Measurements from ENCODE around the gene OR52H1. TPM values are rescaled to one million over a fixed set of nuclear protein-coding genes. Genes with fewer than 3 reads are reported as not detected.

Gene OR52H1
- total RNA-seq, 2 donors from 2014 or later: 0.25 to 0.27 TPM

DNA sequence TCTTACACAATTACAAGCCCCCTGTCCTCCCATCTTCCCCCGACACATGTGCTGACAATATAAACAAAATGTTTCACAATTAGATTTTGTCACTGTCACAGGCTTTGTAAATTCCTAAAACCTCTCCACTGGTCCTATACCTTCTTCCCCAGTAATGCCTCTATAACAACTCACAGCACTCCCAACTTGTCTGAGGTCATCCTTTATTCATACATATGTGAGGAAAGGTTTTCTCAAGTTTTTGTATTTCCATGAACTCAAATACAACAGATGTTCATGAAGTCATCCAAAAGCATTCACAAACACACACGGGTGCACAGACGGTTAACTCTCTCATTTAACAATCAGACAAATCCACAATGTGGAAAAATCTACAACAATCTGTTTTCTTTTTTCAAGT lies 1.9 kb downstream of the OR52H1 start:
- DNase-seq (no peak), ATAC-seq (no peak)
- intact Hi-C loops (cut with DNase I, micrococcal nuclease): no loop called here

DNA sequence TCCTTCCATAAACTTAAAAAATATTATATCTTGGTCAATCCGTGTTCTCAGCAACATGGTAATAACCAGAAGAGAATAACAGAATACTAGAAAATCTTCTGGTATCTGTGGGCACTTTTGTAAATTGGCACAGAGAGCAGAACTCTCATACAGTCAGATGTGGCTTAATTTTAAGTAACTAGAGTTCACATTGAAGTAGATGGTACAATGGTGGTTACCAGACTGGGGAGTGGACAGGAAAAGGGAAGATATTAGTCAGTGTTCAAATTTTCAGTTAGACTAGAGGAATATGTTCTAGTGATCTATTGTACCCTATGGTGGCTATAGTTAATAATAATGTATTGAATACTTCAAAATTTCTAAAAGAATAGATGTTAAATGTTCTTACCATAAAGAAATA lies 6.9 kb downstream of the OR52H1 start:
- DNase-seq (no peak), ATAC-seq (no peak)
- intact Hi-C loops (cut with DNase I, micrococcal nuclease): no loop called here

DNA sequence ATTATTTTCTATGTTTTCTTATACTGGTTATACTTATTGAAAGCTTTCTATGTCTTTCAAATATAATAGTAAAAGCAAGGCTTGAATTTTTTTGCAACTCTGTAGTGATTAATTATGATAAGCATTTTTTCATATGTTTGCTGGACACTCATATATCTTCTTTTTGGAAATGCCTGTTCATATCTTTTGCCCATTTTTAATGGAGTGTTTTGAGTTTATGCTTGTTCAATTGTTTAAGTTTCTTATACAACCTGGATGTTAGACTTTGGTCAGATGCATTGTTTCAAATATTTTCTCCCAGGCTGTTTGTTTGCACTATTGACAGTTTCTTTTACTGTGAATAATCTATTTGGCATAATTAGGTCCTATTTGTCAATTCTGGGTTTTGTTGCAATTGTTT lies 11.9 kb downstream of the OR52H1 start:
- ATAC-seq (no peak), DNase-seq (no peak)
- intact Hi-C loops (cut with DNase I, micrococcal nuclease): no loop called here

DNA sequence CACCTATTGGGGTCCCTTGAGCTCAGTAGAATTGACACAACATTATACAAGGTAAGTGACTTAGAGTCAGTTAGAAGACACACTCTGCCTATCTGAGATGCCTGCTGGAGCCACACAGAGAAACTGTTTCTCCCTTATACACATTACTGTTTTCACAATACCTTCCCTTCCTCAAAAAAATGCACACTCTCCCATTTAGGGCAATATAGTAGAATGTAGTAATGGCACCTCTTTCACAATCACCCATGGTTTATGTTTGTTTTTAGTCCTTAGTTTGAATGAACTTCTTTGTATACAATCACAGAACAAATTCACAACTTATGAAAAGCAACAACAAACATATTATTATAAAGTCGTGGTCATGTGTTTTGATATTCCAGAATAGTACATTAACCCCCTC lies 14.3 kb downstream of the OR52H1 start:
- intact Hi-C loops (cut with DNase I, micrococcal nuclease): no loop called here
- ATAC-seq (no peak), DNase-seq (no peak)

DNA sequence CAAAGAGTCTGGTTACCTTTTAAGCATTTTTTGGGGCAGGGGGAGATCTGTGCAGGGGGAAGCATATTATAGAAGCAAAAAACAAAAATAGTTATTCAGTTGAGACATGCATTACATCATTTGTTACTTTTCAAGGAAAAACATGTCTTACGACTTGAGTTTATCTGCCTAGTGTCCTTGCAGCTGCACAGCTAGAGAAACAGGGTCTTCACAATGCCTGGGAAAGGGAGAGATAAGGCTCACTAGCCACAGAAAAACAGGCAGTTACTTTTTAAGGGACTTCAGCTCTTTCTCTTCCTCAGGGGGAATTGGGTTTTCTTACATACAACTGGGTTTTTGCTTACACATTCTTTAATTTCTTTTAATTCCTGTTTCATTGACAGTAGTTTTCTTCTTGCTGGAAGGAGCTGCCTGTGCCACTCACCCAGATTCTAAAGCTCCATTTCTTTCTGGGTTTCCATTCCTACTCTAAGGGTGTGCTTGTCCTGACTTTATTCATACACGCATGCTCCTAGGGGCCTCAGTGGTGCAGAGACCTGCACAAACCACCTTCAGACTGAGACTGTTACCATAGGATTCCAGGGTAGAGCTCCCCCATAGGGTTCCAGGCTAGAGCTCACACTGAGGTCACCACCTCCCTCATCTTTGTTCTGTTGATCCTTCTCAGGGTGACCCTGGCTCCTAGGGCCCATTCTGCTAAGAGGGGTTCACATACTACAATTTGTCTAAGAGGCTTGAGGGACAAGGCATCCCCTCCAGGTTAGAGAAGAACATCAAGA lies 17.1 kb downstream of the OR52H1 start:
- intact Hi-C loops (cut with DNase I, micrococcal nuclease): no loop called here
- ATAC-seq: no peak
- no peak for DNase-seq

DNA sequence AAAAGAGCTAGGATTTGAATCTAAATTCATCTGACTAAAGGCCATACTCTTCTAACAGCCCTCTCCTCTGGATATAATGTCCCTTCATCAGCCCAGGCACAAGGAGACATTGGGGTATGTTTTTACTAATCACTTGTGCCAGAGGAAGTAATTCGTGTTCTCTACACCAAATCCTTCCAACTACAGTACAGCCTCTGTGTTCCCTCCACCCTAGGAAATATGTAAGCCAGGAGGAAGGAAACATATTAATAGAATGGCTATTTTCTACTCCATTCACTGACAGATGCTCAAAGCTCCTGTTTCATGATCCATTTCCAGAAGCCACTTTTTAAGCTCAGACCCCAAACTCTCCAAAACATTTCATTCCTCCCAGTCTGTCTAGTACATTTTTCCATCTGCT lies 19.8 kb downstream of the OR52H1 start:
- DNase-seq (no peak), ATAC-seq (no peak)
- intact Hi-C loops (cut with DNase I, micrococcal nuclease): no loop called here

DNA sequence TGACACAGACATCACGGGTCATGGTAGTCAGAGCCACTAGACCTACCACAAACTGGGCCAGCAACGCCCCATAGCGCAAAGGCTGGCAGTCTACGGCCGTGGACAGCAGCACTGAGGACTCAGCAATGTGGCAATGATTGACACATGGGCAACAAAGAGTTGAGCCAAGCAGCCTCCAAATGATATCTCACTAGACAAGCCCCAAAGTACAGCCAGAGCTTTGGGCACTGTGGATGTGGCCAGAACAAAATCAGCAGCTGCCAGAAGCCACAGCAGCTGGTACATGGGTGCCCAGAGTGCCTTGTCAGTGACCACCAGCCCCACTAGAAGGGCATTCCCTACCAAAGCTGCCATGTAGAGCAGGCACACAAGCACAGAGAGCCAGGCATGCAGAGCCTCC lies 20.6 kb downstream of the OR52H1 start:
- DNase-seq (no peak), ATAC-seq (no peak)
- intact Hi-C loops (cut with DNase I, micrococcal nuclease): no loop called here

DNA sequence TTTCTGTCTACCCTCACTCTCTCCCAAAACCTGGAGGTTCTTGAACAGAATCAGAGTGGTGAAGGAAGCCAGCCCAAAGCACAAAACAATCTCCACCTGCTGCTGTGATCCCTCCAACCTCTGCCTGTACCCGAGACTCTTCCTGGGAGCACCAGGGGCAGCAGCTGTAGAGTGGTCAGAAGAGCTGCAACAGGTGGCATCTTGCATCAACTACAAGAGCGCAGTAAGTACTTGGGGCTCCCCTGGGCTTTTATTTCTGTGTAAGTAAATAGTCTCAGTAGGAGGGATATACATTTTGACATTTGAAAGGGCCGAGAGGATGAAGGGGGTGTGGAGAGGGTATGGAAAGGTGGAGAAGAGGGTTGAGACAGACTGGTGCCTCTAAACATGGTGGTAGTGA lies 23.6 kb downstream of the OR52H1 start:
- no peak for ATAC-seq
- intact Hi-C loops (cut with DNase I, micrococcal nuclease): no loop called here
- DNase-seq: no peak

DNA sequence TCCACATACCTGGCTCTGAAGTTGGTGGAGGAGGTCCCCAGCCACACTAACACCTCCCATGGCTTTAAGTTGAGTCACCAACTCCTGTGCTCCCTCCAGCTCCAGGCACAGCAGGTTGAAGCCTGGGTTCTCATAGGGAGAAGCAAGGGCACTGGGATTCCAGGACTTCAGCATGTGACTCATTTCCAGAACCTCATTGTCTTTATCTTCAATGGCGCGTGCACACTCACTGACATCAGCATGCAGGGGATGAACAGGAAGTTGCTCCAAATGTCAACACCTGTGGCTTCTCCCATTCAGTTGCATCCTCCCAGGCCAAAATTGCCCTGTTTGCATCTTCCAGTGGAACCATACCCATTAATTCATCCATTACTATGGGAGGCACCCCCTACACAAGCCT lies 26.0 kb downstream of the OR52H1 start:
- ATAC-seq (no peak), DNase-seq (no peak)
- intact Hi-C loops (cut with DNase I, micrococcal nuclease): no loop called here

DNA sequence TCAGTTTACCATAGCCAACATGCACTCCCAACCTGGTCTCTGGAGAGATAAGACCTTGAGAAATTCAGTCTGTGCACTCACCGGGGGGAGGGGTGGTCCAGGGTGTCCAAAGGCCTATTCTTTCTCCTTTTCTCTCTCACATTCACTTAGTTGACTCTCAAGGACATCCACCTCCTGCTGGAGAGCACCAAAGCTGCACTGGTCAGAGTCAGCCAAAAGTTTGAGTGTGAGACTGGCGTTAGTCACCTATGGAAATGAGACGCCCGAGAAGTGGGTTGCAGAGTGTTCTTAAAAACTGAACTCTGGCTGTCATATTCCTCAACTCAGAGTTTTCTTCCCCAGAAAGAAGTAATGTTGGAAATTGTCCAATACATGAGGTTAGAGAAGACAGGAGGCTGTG lies 26.8 kb downstream of the OR52H1 start:
- no peak for DNase-seq
- no peak for ATAC-seq
- intact Hi-C loops (cut with DNase I, micrococcal nuclease): no loop called here

DNA sequence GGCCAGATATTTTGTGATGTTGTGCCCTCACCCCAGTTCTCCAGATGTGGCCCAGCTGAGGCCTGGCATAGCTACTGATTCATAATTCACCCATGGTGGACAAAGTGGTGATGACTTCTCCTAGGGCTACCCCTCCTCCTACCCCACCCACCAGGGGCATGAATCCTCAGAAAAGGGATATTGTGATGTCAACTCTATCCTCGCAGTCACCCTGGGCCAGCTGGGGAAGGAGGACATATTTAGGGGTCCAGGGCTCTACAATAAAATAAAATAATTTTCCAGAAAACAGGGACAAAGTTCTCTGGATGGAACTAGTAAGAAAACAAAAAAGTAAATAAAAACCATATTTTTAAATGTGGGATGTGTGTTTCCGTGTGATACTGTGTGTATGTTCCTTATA lies 31.7 kb downstream of the OR52H1 start, which contains the start of gene UBQLNL:
UBQLNL (minus strand) TSS at position 101 of the 400 bp plus-strand sequence. CDS start 258 bp downstream, outside the sequence.
- ATAC-seq (no peak), DNase-seq (no peak)
- intact Hi-C loops (cut with DNase I, micrococcal nuclease): no loop called here

DNA sequence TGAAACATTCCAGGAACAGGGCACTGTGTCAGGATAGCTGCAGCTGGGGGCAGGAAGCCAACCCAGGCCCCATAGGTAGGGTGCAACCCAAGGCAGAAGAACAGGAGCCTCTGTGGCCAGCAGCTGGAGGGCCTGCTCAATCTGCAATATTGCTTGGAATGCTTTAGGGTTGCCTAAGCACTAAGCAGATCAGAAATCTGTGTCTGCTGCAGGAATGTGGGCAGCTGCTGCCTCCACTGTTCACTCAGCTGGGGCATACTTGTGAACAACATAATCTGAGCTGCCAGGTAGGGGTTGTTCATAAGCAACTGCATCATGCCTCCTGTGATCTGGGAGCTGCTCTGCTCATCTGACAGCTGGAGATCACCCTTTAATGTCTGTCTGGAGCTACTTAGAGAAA lies 33.5 kb downstream of the OR52H1 start:
- DNase-seq: no peak
- ATAC-seq: no peak
- intact Hi-C loops (cut with DNase I, micrococcal nuclease): no loop called here

DNA sequence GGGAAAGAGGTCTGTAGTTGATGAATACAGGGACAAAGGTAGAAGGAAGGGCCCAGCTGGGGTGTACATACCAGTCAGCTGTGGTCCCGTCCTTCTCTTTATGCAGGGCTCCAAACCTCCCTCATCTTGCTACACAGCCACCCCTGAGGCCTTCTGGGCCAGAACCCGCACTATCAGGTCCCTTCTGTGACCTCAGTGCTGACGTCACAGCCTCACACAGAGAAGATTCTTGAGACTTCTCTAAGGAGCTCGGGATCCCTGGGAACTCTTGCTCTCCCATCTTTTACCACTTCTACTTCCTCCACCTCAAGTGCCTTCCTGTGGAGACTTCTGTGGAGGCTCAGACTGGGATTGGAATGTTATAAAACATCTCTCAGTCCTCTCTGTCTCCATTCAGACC lies 38.5 kb downstream of the OR52H1 start, which contains the start of gene UBQLN3:
UBQLN3 (minus strand) TSS at position 155 of the 400 bp plus-strand sequence. CDS start 399 bp downstream, outside the sequence.
- intact Hi-C loops (cut with DNase I, micrococcal nuclease): no loop called here
- no peak for DNase-seq
- ATAC-seq: no peak

DNA sequence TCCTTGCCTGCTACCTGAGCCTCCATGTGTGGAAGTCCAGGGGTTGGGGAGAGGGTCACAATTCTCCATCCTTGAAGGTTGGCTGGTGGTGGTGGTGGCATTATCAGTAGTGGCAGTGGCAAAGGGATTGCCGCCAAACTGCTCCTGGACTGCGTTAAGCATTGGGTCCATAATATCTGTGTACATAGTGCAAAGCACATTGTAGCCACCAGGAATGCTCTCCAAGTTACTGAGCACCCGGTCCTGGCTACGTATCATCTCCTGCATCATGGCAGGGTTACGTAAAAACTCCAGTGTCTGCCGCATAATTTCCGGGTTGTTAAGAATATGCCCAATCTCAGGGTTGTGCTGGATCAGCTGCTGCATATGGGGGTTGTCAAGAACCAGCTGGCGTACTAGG lies 39.7 kb downstream of the OR52H1 start:
- ATAC-seq (no peak), DNase-seq (no peak)
- intact Hi-C loops (cut with DNase I, micrococcal nuclease): no loop called here

DNA sequence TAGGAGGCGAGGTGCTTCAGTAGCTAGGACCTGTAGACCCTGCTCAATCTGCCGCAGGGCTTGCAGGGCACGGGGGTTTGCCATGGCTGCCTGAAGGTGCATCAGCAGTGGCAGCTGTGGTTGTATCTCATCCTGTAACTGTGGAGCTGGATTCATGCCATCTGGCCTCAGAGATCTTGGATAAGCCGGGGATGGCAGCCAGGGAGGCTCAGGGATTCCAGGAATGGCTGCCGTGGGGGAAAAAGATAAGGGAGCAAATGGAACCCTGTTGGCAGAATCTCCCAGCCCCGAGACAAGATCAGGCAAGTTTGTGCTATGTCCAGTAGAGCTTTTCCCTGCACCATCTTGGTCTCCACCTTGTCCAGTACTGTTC lies 40.4 kb downstream of the OR52H1 start:
- intact Hi-C loops (cut with DNase I, micrococcal nuclease): no loop called here
- no peak for DNase-seq
- no peak for ATAC-seq

DNA sequence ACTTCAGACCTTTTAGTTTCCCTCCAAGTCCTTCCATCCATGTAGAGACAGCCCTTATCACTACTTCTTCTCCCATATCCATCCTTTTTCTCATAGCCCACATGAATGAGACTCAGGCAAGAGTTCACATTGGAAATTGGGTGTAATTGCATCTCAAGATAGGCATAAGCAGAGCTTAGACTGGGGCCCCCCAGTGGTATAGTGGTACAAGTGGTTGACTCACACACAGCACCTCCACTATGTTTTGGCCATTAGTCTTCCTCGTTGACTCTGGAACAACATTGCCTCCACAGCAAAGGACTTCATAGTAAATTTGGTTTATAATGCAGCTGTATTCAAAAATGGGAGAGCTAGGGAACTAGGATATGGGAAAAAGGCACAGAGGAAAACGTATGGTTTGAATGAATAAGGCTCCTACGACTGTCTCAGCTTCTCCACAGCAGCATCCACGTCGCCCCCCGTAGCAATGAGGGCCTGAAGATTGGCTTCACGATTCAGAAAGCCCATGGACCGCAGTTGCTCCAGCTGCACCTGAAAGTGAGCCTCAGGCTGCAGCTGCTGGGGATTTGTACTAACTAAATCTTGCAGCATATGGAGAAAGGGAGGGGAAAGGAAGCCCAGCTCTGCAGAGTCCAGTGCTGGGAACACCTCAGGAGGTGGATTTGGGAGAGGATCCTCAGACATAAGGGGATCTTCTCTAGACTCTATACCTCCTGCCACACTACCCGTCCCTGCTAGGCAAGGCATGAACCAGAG lies 41.0 kb downstream of the OR52H1 start:
- no peak for DNase-seq
- intact Hi-C loops (cut with DNase I, micrococcal nuclease): no loop called here
- no peak for ATAC-seq

DNA sequence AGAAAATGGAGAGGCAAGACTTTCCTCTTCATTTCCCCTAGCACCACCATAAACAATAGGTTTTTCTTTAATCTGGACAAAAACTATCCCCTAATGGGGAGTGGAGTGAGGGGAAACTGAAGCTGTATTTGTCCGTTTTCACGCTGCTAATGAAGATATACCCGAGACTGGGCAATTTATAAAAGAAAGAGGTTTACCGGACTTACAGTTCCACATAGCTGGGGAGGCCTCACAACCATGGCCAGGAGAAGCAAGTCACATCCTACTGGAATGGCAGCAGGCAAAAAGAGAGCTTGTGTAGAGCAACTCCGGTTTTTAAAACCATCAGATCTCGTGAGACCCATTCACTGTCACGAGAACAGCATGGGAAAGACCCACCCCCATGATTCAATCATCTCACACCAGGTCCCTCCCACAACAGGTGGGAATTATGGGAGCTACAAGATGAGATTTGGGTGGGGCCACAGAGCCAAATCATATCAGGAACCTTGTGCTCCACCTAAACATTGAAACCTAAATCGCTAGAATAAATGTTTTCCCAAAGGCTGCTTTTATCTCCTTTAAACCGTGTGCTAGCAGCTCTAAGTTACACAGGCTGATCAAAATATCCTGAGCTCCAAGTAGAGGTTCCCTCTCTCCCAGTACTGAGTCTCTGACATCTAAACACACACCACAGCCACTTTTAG lies 42.8 kb downstream of the OR52H1 start:
- intact Hi-C loops (cut with DNase I, micrococcal nuclease): no loop called here
- ATAC-seq (no peak), DNase-seq (no peak)

DNA sequence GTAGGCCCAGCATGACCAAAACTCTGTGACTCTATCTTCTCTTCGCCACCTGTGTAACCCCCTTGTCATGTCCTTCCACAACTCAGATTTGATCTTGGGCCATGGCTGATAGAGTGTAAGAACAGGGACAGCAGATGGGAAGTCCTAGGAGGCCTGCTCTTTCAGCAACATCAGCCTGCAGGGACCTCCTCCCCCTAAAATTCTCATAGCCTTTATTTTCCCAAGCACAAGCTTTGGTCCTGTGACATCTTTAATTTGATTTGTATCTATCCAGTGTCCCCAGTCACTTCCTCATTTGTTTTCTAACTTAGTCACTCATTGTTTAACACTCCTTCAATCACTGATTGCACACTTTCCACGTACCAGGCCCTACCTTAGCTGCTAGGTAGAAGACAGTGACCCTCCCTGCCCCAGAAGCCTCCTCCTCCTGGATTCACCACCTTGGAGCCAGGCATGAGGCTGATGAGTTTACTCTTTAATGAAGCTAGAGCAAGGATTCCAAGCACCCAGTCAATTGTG lies 43.9 kb downstream of the OR52H1 start:
- intact Hi-C loops (cut with DNase I, micrococcal nuclease): no loop called here
- DNase-seq: no peak
- no peak for ATAC-seq

DNA sequence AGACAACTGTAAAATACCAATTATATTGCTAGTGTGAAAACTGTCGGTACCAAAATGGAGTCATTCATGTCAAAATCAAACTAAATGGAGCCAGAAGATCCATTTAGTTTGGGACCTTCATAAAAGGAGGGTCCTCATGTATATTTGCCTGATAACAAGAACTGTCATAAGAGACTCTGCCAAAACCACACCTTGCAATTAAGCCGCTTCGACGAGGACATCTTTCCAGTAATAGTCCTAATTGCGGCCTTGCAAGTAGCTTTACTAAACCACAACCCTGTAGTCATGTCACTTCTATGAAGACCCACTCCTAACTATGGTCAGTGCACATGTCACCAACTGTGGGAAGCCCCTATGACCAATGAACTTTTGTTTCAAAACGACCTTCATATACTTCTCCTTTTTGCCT lies 47.9 kb downstream of the OR52H1 start:
- intact Hi-C loops (cut with DNase I, micrococcal nuclease): no loop called here
- ATAC-seq (no peak), DNase-seq (no peak)

DNA sequence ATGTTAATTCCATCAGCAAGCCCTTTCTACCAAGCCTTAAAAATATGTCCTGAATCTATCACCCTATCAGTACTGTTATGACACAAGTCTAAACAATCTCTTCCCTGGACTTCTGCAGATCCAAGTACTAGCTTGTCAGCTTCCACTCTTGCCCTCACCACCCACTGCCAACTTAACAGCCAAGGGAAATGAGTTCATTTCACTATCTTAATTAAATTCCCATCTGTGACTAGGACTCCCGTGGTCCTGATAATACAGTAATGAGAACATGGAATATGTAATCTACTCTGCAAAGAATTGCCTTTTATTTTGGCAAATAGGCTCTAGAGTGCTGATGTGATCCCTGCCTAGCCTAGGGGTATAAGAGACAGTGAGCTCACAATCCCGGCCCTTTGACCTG lies 48.7 kb downstream of the OR52H1 start:
- intact Hi-C loops (cut with DNase I, micrococcal nuclease): no loop called here
- no peak for DNase-seq
- no peak for ATAC-seq

Data from left colon (tissue), 2 donors.